Gastroesophageal sphincter (tissue), 4 donors: Measurements from ENCODE around the gene TTF2. TPM values are rescaled to one million over a fixed set of nuclear protein-coding genes. Genes with fewer than 3 reads are reported as not detected.

ENCODE experiments used
- ATAC-seq: fragments of 150-250 bp; one replicate; pipeline ENCODE4 v1.9.1; 2016; ENCODE audit warnings: mild to moderate bottlenecking, moderate library complexity
- H3K27ac ChIP-seq, 4 donors: fragments of 200-600 bp; sonication (generic) in 3 of 4; 1 replicate in 3 of 4; 2 replicates in 1 of 4; pipeline ENCODE4 v1.5.1; 2016 to 2019
- H3K27me3 ChIP-seq: fragments of 200-600 bp; sonication (generic); one replicate; pipeline ENCODE4 v1.5.1; 2019
- H3K36me3 ChIP-seq, 2 donors: fragments of 200-600 bp; sonication (generic); one replicate each; pipeline ENCODE4 v1.5.1; 2019; ENCODE audit warnings: control low read depth in 1 of 2
- H3K4me1 ChIP-seq, 3 donors: fragments of 200-600 bp; sonication (generic); 1 replicate in 2 of 3; 2 replicates in 1 of 3; pipeline ENCODE4 v1.5.1; 2016 to 2019; ENCODE audit warnings: control low read depth in 2 of 3
- H3K4me3 ChIP-seq, 2 donors: fragments of 200-600 bp; sonication (generic); one replicate each; pipeline ENCODE4 v1.5.1; 2019; ENCODE audit warnings: mild to moderate bottlenecking in 1 of 2, moderate library complexity in 1 of 2
- H3K9me3 ChIP-seq, 3 donors: fragments of 200-600 bp; sonication (generic); one replicate each; pipeline ENCODE4 v1.5.1; 2017 to 2019; ENCODE audit warnings: control low read depth in 2 of 3
- EP300 ChIP-seq: sonication (generic); formaldehyde crosslinking; IDR thresholded peaks from one replicate; pipeline ENCODE4 v1.6.1; 2017; ENCODE audit warnings: antibody characterized with exemption, mild to moderate bottlenecking
- POLR2A ChIP-seq, 2 donors: fragments of 450-650 bp; IDR thresholded peaks; one replicate each; pipeline ENCODE4 v1.6.1; 2017; ENCODE audit warnings: antibody characterized with exemption in 2 of 2, mild to moderate bottlenecking in 2 of 2, moderate library complexity in 1 of 2
- POLR2AphosphoS5 ChIP-seq: sonication (generic); formaldehyde crosslinking; IDR thresholded peaks from one replicate; pipeline ENCODE4 v1.6.1; 2017; ENCODE audit warnings: antibody characterized with exemption
- WGBS, 2 donors: methylation state at CpG; one replicate each; pipeline ENCODE4 v1.1.5; 2018; ENCODE audit warnings: low coverage in 1 of 2; 5-methylcytosine and 5-hydroxymethylcytosine counted together
- total RNA-seq, 4 donors: library from RNA; depleted of rRNA; stranded (reverse); fragments of >200 nt; gene quantifications; one replicate each; pipeline ENCODE4 v1.1.0, GENCODE V29; 2016
- TF ChIP-seq, protein P1 (sequence below), 4 experiments: fragments of 200-600 bp in 2 of 4; fragments of 450-650 bp in 2 of 4; sonication (generic) in 1 of 4; IDR thresholded peaks; one replicate each; pipeline ENCODE4 v1.5.1; 2017 to 2019; ENCODE audit warnings: antibody characterized with exemption in 4 of 4, mild to moderate bottlenecking in 2 of 4, moderate library complexity in 2 of 4

Gene TTF2
- total RNA-seq, 4 donors from 2014 or later: 5.6 to 21.1 (median 13.5) TPM

DNA sequence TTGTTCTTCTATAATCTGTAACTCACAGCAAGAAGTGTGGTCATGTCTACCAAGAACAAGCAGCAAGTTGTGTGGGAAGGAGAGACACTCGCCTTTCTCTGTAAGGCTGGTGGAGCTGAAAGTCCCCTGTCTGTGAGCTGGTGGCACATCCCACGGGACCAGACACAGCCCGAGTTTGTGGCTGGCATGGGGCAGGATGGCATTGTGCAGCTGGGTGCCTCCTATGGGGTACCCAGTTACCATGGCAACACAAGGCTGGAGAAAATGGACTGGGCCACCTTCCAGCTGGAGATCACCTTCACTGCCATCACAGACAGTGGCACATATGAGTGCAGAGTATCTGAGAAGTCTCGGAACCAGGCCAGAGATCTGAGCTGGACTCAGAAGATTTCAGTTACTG, 43.1 kb upstream of the TTF2 start:
- Histone ChIP-seq H3K4me1 (no peaks in the 10 kb centered on the region), H3K36me3 (no peaks in the 10 kb centered on the region), H3K27ac (no peak overlapping the region), H3K9me3 (no peaks in the 10 kb centered on the region), H3K4me3 (no peak overlapping the region), H3K27me3 (no peaks in the 10 kb centered on the region)
- ATAC-seq: no peak
- 100% methylated on average over 1 of the region's 4 CpGs; no CpG with 5 or more reads in 1 of the 2 donors for WGBS, 2 donors
- TF ChIP-seq POLR2AphosphoS5: no peak
- TF ChIP-seq, protein P1, sequence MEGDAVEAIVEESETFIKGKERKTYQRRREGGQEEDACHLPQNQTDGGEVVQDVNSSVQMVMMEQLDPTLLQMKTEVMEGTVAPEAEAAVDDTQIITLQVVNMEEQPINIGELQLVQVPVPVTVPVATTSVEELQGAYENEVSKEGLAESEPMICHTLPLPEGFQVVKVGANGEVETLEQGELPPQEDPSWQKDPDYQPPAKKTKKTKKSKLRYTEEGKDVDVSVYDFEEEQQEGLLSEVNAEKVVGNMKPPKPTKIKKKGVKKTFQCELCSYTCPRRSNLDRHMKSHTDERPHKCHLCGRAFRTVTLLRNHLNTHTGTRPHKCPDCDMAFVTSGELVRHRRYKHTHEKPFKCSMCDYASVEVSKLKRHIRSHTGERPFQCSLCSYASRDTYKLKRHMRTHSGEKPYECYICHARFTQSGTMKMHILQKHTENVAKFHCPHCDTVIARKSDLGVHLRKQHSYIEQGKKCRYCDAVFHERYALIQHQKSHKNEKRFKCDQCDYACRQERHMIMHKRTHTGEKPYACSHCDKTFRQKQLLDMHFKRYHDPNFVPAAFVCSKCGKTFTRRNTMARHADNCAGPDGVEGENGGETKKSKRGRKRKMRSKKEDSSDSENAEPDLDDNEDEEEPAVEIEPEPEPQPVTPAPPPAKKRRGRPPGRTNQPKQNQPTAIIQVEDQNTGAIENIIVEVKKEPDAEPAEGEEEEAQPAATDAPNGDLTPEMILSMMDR (IDR thresholded peaks at IDR 0.05): no peak
- no peak for TF ChIP-seq EP300
- no peak for TF ChIP-seq POLR2A (IDR thresholded peaks at IDR 0.05)

GRCh38 chr1:117017648-117018047, 42.5 kb upstream of the TTF2 start:
- no peak overlapping the region for H3K4me3 ChIP-seq
- H3K27ac ChIP-seq: no peak overlapping the region
- TF ChIP-seq POLR2A (IDR thresholded peaks at IDR 0.05) (no peak), POLR2AphosphoS5 (no peak), EP300 (no peak)
- TF ChIP-seq, protein P1 (IDR thresholded peaks at IDR 0.05): no peak
- no peaks in the 10 kb centered on the region for H3K4me1 ChIP-seq
- no peaks in the 10 kb centered on the region for H3K27me3 ChIP-seq
- no peak for ATAC-seq
- no peaks in the 10 kb centered on the region for H3K36me3 ChIP-seq
- WGBS, 2 donors: 42 to 57% methylated on average over 1 to 3 of the region's 3 CpGs
- no peaks in the 10 kb centered on the region for H3K9me3 ChIP-seq

DNA sequence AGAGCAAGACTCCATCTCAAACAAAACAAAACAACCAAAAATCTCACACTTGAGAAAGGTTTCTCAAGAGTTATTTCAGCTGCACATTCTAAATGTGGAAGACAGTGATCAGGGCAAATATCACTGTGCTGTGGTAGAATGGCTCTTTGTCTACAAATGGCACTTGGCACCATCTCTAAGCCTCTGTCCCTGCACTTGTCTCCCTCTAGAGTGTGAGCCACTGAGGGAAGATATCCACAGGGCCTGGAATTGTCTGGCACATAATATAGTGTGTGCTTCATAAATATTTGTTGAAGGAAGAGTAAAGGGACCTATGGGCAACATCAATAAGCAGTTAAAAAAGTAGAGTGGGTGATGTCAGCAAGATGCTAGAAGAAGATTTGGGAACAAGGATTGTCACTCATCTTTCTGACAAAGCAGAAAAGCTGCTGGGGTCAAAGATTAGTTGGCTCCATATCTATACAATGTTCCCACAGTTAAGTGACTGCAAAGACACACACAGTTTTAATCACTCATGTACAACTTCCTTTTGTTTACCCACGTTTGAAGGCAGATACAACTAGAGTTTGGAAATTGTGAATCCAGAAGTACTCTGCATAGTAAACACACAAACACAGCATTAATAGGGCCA, 39.5 kb upstream of the TTF2 start:
- no peak overlapping the region for H3K4me3 ChIP-seq
- no peaks in the 10 kb centered on the region for H3K4me1 ChIP-seq
- no peaks in the 10 kb centered on the region for H3K27me3 ChIP-seq
- no peak for TF ChIP-seq POLR2A (IDR thresholded peaks at IDR 0.05)
- no peak for TF ChIP-seq EP300
- no peak for TF ChIP-seq POLR2AphosphoS5
- H3K27ac ChIP-seq: no peak overlapping the region
- H3K36me3 ChIP-seq: no peaks in the 10 kb centered on the region
- WGBS, 2 donors: 57% methylated on average over 1 of the region's 1 CpG
- no peaks in the 10 kb centered on the region for H3K9me3 ChIP-seq
- no peak for ATAC-seq

DNA sequence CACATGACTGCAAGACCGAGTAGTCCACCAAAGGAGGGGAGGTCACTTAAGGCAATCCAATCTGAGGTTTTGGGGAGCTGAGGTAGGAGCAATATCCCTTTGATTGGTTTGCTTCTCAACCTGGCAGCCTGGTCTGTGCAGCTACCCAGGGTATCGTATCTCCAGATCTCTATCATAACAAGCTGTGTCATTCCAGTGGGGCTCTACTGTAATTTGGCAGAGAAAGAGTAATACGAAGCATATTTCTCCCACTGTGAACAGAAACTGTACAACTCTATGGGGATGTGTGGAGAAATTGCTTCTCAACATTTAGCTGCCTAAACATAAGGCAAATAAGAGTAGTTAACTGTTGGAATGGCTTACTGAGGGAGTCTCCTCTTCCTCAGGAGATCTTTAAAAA, 38.0 kb upstream of the TTF2 start:
- Histone ChIP-seq H3K4me3 (no peak overlapping the region), H3K36me3 (no peaks in the 10 kb centered on the region), H3K9me3 (no peaks in the 10 kb centered on the region), H3K4me1 (no peaks in the 10 kb centered on the region), H3K27me3 (no peaks in the 10 kb centered on the region), H3K27ac (no peak overlapping the region)
- TF ChIP-seq POLR2A (IDR thresholded peaks at IDR 0.05): no peak
- no peak for TF ChIP-seq POLR2AphosphoS5
- TF ChIP-seq, protein P1 (IDR thresholded peaks at IDR 0.05): no peak
- no peak for TF ChIP-seq EP300
- ATAC-seq: no peak
- WGBS, 2 donors: 60 to 85% methylated on average over 1 of the region's 3 CpGs

DNA sequence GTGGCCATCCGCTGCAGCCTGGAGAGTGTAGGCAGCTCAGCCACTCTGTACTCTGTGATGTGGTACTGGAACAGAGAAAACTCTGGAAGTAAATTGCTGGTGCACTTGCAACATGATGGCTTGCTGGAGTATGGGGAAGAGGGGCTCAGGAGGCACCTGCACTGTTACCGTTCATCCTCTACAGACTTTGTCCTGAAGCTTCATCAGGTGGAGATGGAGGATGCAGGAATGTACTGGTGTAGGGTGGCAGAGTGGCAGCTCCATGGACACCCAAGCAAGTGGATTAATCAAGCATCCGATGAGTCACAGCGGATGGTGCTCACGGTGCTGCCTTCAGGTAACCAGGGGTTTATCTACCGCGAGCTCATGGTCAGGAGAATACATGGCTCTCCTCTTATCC, 34.6 kb upstream of the TTF2 start:
- TF ChIP-seq POLR2A (IDR thresholded peaks at IDR 0.05) (no peak), EP300 (no peak), POLR2AphosphoS5 (no peak)
- TF ChIP-seq, protein P1 (IDR thresholded peaks at IDR 0.05): no peak
- no peak for ATAC-seq
- H3K27me3 ChIP-seq: no peaks in the 10 kb centered on the region
- H3K4me3 ChIP-seq: no peak overlapping the region
- WGBS, 2 donors: 96 to 100% methylated on average over 6 to 7 of the region's 7 CpGs
- no peak overlapping the region for H3K27ac ChIP-seq
- no peaks in the 10 kb centered on the region for H3K9me3 ChIP-seq
- H3K36me3 ChIP-seq: no peaks in the 10 kb centered on the region
- H3K4me1 ChIP-seq: no peaks in the 10 kb centered on the region
